Erythroblast (primary cell): ENCODE measurements around the gene SLC38A5.
"Not testable (repeated sequence)": the region's sequence is repeated elsewhere in the genome, so short reads cannot be mapped to it uniquely, and the experiment has no call there.

ENCODE experiments used
- GATA1 ChIP-seq: IDR thresholded peaks from 2 replicates; pipeline ENCODE4 v1.6.1; 2011; ENCODE audit warnings: low read depth, mild to moderate bottlenecking, control low read depth, low read length, moderate library complexity
- POLR2A ChIP-seq: IDR thresholded peaks from 2 replicates; pipeline ENCODE4 v1.6.1; 2011; ENCODE audit warnings: mild to moderate bottlenecking, low read length

GRCh38 chrX:48427027-48427716 is 42.9 kb downstream of the SLC38A5 start:
- TF ChIP-seq POLR2A, GATA1: not testable (repeated sequence)
